ENCODE data around the gene NRIP3. TPM values are rescaled to one million over a fixed set of nuclear protein-coding genes. Genes with fewer than 3 reads are reported as not detected.
A peak's percentile ranks its signal among the peaks of the same experiment; 100 is the strongest.

Gene NRIP3
- total RNA-seq, 1 donor from 2014 or later = 7.7 TPM

DNA sequence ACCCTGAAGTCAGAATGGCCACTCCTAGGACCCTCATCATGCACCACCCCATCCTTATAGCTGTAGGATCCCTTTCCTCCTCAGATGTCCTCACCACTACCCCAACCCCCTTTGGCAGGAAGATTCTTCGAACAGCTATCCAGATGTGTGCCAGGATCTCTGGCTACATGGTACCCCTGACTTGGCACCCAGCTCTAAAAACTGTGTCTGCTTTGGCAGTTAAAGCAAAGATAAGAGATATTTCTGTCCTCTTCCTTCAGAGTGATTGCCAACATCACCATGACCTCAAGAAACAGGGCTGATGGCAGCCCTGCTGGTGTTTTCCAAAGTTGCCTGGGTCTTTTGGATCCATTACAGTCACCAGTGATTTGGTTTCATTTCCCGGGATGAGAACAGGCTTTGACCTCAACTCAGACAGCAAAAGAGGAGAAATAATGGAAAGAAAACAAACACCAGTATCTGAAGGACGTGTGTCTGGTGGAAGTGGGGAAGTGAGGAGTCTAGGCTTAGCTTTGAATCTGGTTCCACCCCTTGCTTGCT is 4.3 kb upstream of the NRIP3 start:
- no peak for DNase-seq (ENCODE audit: low spot score in 2 of 2)
- no peaks in the 10 kb centered on the region for H3K27me3 ChIP-seq
- peaks cover 0 to 11% of the 10 kb centered on the region in 2 donors for H3K4me1 ChIP-seq
- H3K4me3 ChIP-seq = no peak overlapping the region
- no peak overlapping the region for H3K27ac ChIP-seq
- intact Hi-C loops (cut with DNase I) = no loop called here
- H3K36me3 ChIP-seq = no peaks in the 10 kb centered on the region
- H3K9me3 ChIP-seq = no peaks in the 10 kb centered on the region
- TF ChIP-seq, protein P1, sequence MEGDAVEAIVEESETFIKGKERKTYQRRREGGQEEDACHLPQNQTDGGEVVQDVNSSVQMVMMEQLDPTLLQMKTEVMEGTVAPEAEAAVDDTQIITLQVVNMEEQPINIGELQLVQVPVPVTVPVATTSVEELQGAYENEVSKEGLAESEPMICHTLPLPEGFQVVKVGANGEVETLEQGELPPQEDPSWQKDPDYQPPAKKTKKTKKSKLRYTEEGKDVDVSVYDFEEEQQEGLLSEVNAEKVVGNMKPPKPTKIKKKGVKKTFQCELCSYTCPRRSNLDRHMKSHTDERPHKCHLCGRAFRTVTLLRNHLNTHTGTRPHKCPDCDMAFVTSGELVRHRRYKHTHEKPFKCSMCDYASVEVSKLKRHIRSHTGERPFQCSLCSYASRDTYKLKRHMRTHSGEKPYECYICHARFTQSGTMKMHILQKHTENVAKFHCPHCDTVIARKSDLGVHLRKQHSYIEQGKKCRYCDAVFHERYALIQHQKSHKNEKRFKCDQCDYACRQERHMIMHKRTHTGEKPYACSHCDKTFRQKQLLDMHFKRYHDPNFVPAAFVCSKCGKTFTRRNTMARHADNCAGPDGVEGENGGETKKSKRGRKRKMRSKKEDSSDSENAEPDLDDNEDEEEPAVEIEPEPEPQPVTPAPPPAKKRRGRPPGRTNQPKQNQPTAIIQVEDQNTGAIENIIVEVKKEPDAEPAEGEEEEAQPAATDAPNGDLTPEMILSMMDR (IDR thresholded peaks at IDR 0.05) = no peak

DNA sequence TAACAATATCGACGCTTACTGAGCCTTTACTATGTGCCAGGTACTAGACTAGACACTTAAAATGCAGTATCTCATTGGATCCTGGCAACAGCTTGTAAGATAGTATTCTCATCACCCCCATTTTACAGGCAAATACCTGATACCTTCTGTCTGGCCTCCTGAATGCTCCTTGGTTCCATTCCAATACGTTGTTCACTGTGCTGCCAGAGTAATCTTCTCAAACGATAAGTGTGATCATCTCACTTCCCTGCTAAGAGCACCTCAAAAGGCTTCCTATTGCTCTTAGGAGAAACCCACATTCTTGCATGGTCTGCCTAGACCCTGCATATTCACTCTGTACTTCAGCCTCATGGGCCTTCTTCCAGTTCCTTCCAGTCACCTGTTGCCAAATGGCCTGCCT is 1.3 kb upstream of the NRIP3 start:
- Histone ChIP-seq H3K4me1 (peaks cover 0 to 14% of the 10 kb centered on the region in 2 donors), H3K27me3 (no peaks in the 10 kb centered on the region), H3K27ac (no peak overlapping the region), H3K4me3 (no peak overlapping the region), H3K36me3 (no peaks in the 10 kb centered on the region), H3K9me3 (no peaks in the 10 kb centered on the region)
- TF ChIP-seq, protein P1 (IDR thresholded peaks at IDR 0.05) = no peak
- intact Hi-C loops (cut with DNase I) = loop anchor here (2.0 kb wide), 1 partner anchor 94 kb away; the partner anchor contains the start of gene AKIP1
- no peak for DNase-seq (ENCODE audit: low spot score in 2 of 2)

DNA sequence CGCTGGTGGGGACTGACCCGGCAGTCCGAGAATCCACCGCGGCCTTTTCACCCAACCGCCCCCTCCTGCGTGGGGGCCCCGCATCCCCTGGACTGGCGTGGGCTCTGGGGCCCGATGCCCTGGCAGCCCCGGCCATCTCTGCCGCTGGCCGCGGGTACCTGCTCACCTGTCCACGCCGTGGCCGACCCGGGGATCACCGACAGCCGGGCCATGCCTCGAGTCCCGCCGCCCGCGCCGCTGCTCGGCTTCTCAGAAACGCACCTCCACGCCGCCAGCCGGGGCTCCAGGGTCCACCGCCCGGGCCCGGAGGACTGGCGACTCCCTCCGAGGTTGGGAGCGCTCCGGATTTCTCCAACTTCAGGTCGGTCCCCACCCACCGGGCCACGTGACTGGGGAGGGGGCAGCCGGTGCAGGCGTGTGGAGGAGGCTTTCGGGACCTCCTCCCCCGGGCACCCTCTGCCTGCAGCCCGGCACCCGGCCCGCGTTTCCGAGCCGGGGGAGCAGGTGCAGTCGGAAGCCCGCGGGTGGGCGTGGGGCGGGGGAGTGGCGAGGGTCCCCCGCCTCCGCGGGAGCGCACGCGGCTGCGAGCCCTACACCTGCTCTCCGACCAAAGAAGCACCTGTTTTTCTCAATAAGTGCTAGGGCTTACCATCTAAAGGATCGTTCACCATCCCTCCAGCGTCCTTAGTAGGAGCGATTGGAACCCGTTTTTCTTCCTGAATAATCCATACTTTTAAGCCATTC is 554 bp upstream of the NRIP3 start:
- no peaks in the 10 kb centered on the region for H3K36me3 ChIP-seq
- TF ChIP-seq, protein P1 (IDR thresholded peaks at IDR 0.05) = no peak
- peak in 1 of 2 donors; percentile 65 for DNase-seq (ENCODE audit: low spot score in 2 of 2)
- H3K4me1 ChIP-seq = peaks cover 0 to 14% of the 10 kb centered on the region in 2 donors
- peak overlapping the region; percentile 40 to 61 for H3K4me3 ChIP-seq
- H3K27me3 ChIP-seq = no peaks in the 10 kb centered on the region
- H3K27ac ChIP-seq = peak overlapping the region in 1 of 2 donors; percentile 0
- intact Hi-C loops (cut with DNase I) = loop anchor here (2.0 to 5.0 kb wide), 2 partner anchors 94 to 133 kb away; partner anchors contain the start of gene AKIP1
- no peaks in the 10 kb centered on the region for H3K9me3 ChIP-seq

DNA sequence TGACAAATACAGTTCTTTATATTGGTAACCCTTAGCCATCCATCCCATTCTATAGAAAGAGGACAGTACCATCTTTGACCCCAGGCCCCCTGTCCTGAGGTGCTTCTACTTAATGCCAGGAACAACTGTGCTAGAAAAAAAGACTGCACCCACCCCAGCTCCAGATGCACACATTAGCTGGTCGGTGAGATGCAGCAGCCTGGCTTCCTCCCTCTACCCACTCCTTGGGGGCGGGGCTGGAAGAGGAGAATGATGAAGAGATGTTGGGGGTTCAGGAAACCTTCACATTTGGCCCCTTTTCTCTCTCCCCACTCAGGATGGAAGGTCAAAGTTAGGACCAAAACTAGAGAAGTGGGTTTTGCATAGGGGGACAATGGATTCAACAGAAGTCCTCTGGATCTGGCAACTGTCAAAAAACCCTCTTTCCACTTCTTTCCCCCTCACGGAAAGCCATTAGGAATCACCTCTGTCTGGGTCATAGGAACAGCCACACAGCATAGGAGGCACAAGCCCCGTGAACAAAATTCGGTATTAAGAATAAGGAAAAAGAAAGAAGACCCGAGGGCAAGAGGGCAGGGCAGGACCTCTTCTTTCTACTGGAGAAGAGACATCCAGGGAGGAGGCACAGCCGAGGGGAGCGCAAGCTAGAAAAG is 755 bp downstream of the NRIP3 start:
- no peaks in the 10 kb centered on the region for H3K36me3 ChIP-seq
- no peak overlapping the region for H3K27ac ChIP-seq
- peak overlapping the region; percentile 40 to 61 for H3K4me3 ChIP-seq
- no peaks in the 10 kb centered on the region for H3K27me3 ChIP-seq
- TF ChIP-seq, protein P1 (IDR thresholded peaks at IDR 0.05) = no peak
- H3K4me1 ChIP-seq = peaks cover 0 to 14% of the 10 kb centered on the region in 2 donors
- DNase-seq (ENCODE audit: low spot score in 2 of 2) = no peak
- intact Hi-C loops (cut with DNase I) = loop anchor here (2.0 to 5.0 kb wide), 2 partner anchors 38 to 134 kb away; partner anchors contain the start of gene TMEM9B
- H3K9me3 ChIP-seq = no peaks in the 10 kb centered on the region

DNA sequence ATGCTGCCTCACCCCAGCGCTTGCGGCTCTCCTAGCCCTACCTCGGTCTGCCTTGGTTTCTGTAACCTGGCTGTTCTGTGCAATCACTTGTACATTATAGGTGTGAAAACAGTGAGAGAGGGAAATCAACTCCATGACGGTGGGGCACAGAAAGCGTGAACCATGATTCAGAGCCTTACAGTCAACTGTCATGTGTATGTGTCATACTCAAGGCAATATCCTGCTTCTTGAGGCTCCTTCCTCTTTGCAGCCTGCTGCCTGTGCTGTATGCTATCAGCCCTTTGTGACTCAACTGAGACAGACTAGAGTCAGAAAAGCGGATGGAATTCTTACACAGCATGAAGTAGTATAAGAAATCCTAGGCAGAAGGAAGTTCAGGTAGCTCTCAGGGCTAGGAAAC is 2.1 kb downstream of the NRIP3 start:
- H3K4me3 ChIP-seq = no peak overlapping the region
- H3K36me3 ChIP-seq = no peaks in the 10 kb centered on the region
- TF ChIP-seq, protein P1 (IDR thresholded peaks at IDR 0.05) = no peak
- no peak overlapping the region for H3K27ac ChIP-seq
- H3K9me3 ChIP-seq = no peaks in the 10 kb centered on the region
- intact Hi-C loops (cut with DNase I) = loop anchor here (2.0 to 5.0 kb wide), 2 partner anchors 37 to 136 kb away; partner anchors contain the start of gene TMEM9B
- no peak for DNase-seq (ENCODE audit: low spot score in 2 of 2)
- H3K27me3 ChIP-seq = no peaks in the 10 kb centered on the region
- H3K4me1 ChIP-seq = peaks cover 0 to 14% of the 10 kb centered on the region in 2 donors

Measured in ascending aorta (tissue), 2 donors.